Lower lobe of right lung (tissue), 2 donors: Measurements from ENCODE around the gene TSPAN13. TPM values are rescaled to one million over a fixed set of nuclear protein-coding genes. Genes with fewer than 3 reads are reported as not detected.
A peak's percentile ranks its signal among the peaks of the same experiment; 100 is the strongest.

ENCODE experiments used
- ATAC-seq, 2 donors: fragments of 200-7000 bp; cut with Tn5 transposase; one replicate each; pipeline ENCODE4 v1.9.1; 2020 to 2022; ENCODE audit warnings: mild to moderate bottlenecking in 2 of 2, moderate library complexity in 2 of 2
- DNase-seq: peaks from one replicate; pipeline ENCODE4 v3.0.0-alpha.2; 2020
- H3K27ac ChIP-seq: fragments of 200-600 bp; one replicate; pipeline ENCODE4 v1.8.0; 2022
- H3K27me3 ChIP-seq: fragments of 200-600 bp; one replicate; pipeline ENCODE4 v1.8.0; 2022; ENCODE audit warnings: low read depth
- H3K36me3 ChIP-seq: fragments of 200-600 bp; one replicate; pipeline ENCODE4 v1.8.0; 2022; ENCODE audit warnings: mild to moderate bottlenecking
- H3K4me1 ChIP-seq: fragments of 200-600 bp; one replicate; pipeline ENCODE4 v1.8.0; 2022
- H3K4me3 ChIP-seq: fragments of 200-600 bp; one replicate; pipeline ENCODE4 v1.8.0; 2022; ENCODE audit warnings: mild to moderate bottlenecking
- H3K9me3 ChIP-seq: fragments of 200-600 bp; one replicate; pipeline ENCODE4 v1.8.0; 2022
- CTCF ChIP-seq: fragments of 200-600 bp; IDR thresholded peaks from one replicate; pipeline ENCODE4 v1.8.0; 2022; ENCODE audit warnings: antibody characterized with exemption, mild to moderate bottlenecking
- intact Hi-C: fragments of 100-400 bp; cut with DNase I; formaldehyde crosslinking; loops from one replicate; pipeline ENCODE4 v1.11.0; 2022
- total RNA-seq: library from RNA; stranded (reverse); fragmentation: NEBNext Ultra II Directional; extraction: Animal tissue kit (Norgen Biotek cat#: 25700); gene quantifications from one replicate; pipeline ENCODE4 v1.2.1, GENCODE V29; 2021
- donor health status: DM: no; HTN: yes; CAD: no; lungs with severe emphysema.

TSPAN13 gene
- total RNA-seq, 1 donor from 2014 or later = 120 TPM

- Histone ChIP-seq H3K27me3 (no peaks in the 10 kb centered on the region), H3K36me3 (no peaks in the 10 kb centered on the region), H3K4me1 (no peaks in the 10 kb centered on the region), H3K27ac (no peak overlapping the region), H3K4me3 (peak overlapping the region; percentile 43), H3K9me3 (no peaks in the 10 kb centered on the region)
- intact Hi-C loops = no loop called here
- ATAC-seq (no peak), DNase-seq (no peak)
- TF ChIP-seq CTCF = no peak
Observed at GRCh38 chr7:16803125-16803524, 49.6 kb downstream of the TSPAN13 start.

- Histone ChIP-seq H3K27me3 (no peaks in the 10 kb centered on the region), H3K27ac (peak overlapping the region; percentile 25), H3K36me3 (no peaks in the 10 kb centered on the region), H3K4me1 (no peaks in the 10 kb centered on the region), H3K9me3 (no peaks in the 10 kb centered on the region), H3K4me3 (peak overlapping the region; percentile 43)
- TF ChIP-seq CTCF = no peak
- ATAC-seq = peak in 1 of 2 donors; percentile 68
- DNase-seq = no peak
- intact Hi-C loops = no loop called here
Observed at GRCh38 chr7:16803881-16804673, 50.5 kb downstream of the TSPAN13 start.

GRCh38 chr7:16804674-16805439 is 51.3 kb downstream of the TSPAN13 start, which contains the start of gene AGR2:
AGR2 (minus strand) TSS chr7:16804999; CDS start chr7:16801796, 3,203 bp downstream.
- intact Hi-C loops = no loop called here
- peak within 1 kb of the TSS; percentile 25 for H3K27ac ChIP-seq
- H3K9me3 ChIP-seq = no peaks in the 10 kb centered on the region
- H3K27me3 ChIP-seq = no peaks in the 10 kb centered on the region
- H3K4me3 ChIP-seq = peak within 1 kb of the TSS; percentile 43
- H3K36me3 ChIP-seq = no peaks in the 10 kb centered on the region
- H3K4me1 ChIP-seq = no peaks in the 10 kb centered on the region
- no peak for TF ChIP-seq CTCF
- peak; percentile 82 to 90 for ATAC-seq
- peak; percentile 69 for DNase-seq

GRCh38 chr7:16805441-16805840 is 51.9 kb downstream of the TSPAN13 start:
- no peaks in the 10 kb centered on the region for H3K36me3 ChIP-seq
- intact Hi-C loops = no loop called here
- ATAC-seq (no peak), DNase-seq (no peak)
- H3K9me3 ChIP-seq = no peaks in the 10 kb centered on the region
- TF ChIP-seq CTCF = no peak
- H3K4me3 ChIP-seq = no peak overlapping the region
- no peak overlapping the region for H3K27ac ChIP-seq
- no peaks in the 10 kb centered on the region for H3K4me1 ChIP-seq
- no peaks in the 10 kb centered on the region for H3K27me3 ChIP-seq

GRCh38 chr7:16810112-16810511 is 56.6 kb downstream of the TSPAN13 start:
- H3K9me3 ChIP-seq = no peaks in the 10 kb centered on the region
- no peaks in the 10 kb centered on the region for H3K4me1 ChIP-seq
- intact Hi-C loops = no loop called here
- ATAC-seq (peak in 1 of 2 donors; percentile 20), DNase-seq (no peak)
- H3K27me3 ChIP-seq = no peaks in the 10 kb centered on the region
- no peaks in the 10 kb centered on the region for H3K36me3 ChIP-seq
- no peak overlapping the region for H3K4me3 ChIP-seq
- H3K27ac ChIP-seq = no peak overlapping the region
- no peak for TF ChIP-seq CTCF
